ENCODE data around the gene SCAMP2. TPM values are rescaled to one million over a fixed set of nuclear protein-coding genes. Genes with fewer than 3 reads are reported as not detected.
A peak's percentile ranks its signal among the peaks of the same experiment; 100 is the strongest.

SCAMP2 gene
- polyA plus RNA-seq, 1 donor, result 104 TPM

GRCh38 chr15:74831813-74832495, 41.2 kb downstream of the SCAMP2 start:
- no CpG with 5 or more reads among the region's 15 CpGs for WGBS (ENCODE audit: insufficient coverage, low lambda C conversion rate)
- peak overlapping the region; percentile 39 for H3K27ac ChIP-seq (ENCODE audit: low read length)
- H3K4me1 ChIP-seq (ENCODE audit: control insufficient read depth, insufficient read depth, low read length), result peaks cover 23% of the 10 kb centered on the region
- H3K9me3 ChIP-seq (ENCODE audit: control insufficient read depth, low read depth, low read length), result no peaks in the 10 kb centered on the region
- peaks cover 16% of the 10 kb centered on the region for H3K36me3 ChIP-seq (ENCODE audit: control insufficient read depth, insufficient read depth, low read length)
- no peak overlapping the region for H3K4me3 ChIP-seq (ENCODE audit: low read length)
- peaks cover 19% of the 10 kb centered on the region for H3K27me3 ChIP-seq (ENCODE audit: control insufficient read depth, insufficient read depth, low read length)
- peak; percentile 50 to 84 for DNase-seq

- H3K27ac ChIP-seq (ENCODE audit: low read length), result no peak overlapping the region
- H3K27me3 ChIP-seq (ENCODE audit: control insufficient read depth, insufficient read depth, low read length), result peaks cover 27% of the 10 kb centered on the region
- DNase-seq, result no peak
- H3K4me1 ChIP-seq (ENCODE audit: control insufficient read depth, insufficient read depth, low read length), result peaks cover 30% of the 10 kb centered on the region
- H3K36me3 ChIP-seq (ENCODE audit: control insufficient read depth, insufficient read depth, low read length), result peaks cover 5% of the 10 kb centered on the region
- WGBS (ENCODE audit: insufficient coverage, low lambda C conversion rate), result no CpG with 5 or more reads among the region's 5 CpGs
- no peak overlapping the region for H3K4me3 ChIP-seq (ENCODE audit: low read length)
- no peaks in the 10 kb centered on the region for H3K9me3 ChIP-seq (ENCODE audit: control insufficient read depth, low read depth, low read length)
Measured at GRCh38 chr15:74830868-74831267, 42.3 kb downstream of the SCAMP2 start.

- peaks cover 30% of the 10 kb centered on the region for H3K4me1 ChIP-seq (ENCODE audit: control insufficient read depth, insufficient read depth, low read length)
- H3K4me3 ChIP-seq (ENCODE audit: low read length), result no peak overlapping the region
- peaks cover 36% of the 10 kb centered on the region for H3K27me3 ChIP-seq (ENCODE audit: control insufficient read depth, insufficient read depth, low read length)
- no peaks in the 10 kb centered on the region for H3K36me3 ChIP-seq (ENCODE audit: control insufficient read depth, insufficient read depth, low read length)
- no peak for DNase-seq
- H3K27ac ChIP-seq (ENCODE audit: low read length), result no peak overlapping the region
- H3K9me3 ChIP-seq (ENCODE audit: control insufficient read depth, low read depth, low read length), result no peaks in the 10 kb centered on the region
- WGBS (ENCODE audit: insufficient coverage, low lambda C conversion rate), result no CpG with 5 or more reads among the region's 6 CpGs
Measured at GRCh38 chr15:74829991-74830390, 43.2 kb downstream of the SCAMP2 start.

- no CpG with 5 or more reads among the region's 3 CpGs for WGBS (ENCODE audit: insufficient coverage, low lambda C conversion rate)
- DNase-seq, result no peak
- no peak overlapping the region for H3K4me3 ChIP-seq (ENCODE audit: low read length)
- H3K9me3 ChIP-seq (ENCODE audit: control insufficient read depth, low read depth, low read length), result no peaks in the 10 kb centered on the region
- peaks cover 41% of the 10 kb centered on the region for H3K27me3 ChIP-seq (ENCODE audit: control insufficient read depth, insufficient read depth, low read length)
- H3K4me1 ChIP-seq (ENCODE audit: control insufficient read depth, insufficient read depth, low read length), result peaks cover 30% of the 10 kb centered on the region
- H3K27ac ChIP-seq (ENCODE audit: low read length), result no peak overlapping the region
- no peaks in the 10 kb centered on the region for H3K36me3 ChIP-seq (ENCODE audit: control insufficient read depth, insufficient read depth, low read length)
Measured at GRCh38 chr15:74829486-74829885, 43.7 kb downstream of the SCAMP2 start.

GRCh38 chr15:74828835-74829234, 44.3 kb downstream of the SCAMP2 start:
- Histone ChIP-seq H3K27me3 (ENCODE audit: control insufficient read depth, insufficient read depth, low read length) (peaks cover 47% of the 10 kb centered on the region), H3K36me3 (ENCODE audit: control insufficient read depth, insufficient read depth, low read length) (no peaks in the 10 kb centered on the region), H3K27ac (ENCODE audit: low read length) (no peak overlapping the region), H3K4me3 (ENCODE audit: low read length) (no peak overlapping the region), H3K4me1 (ENCODE audit: control insufficient read depth, insufficient read depth, low read length) (peaks cover 30% of the 10 kb centered on the region), H3K9me3 (ENCODE audit: control insufficient read depth, low read depth, low read length) (no peaks in the 10 kb centered on the region)
- no peak for DNase-seq
- 0% methylated on average over 1 of the region's 6 CpGs for WGBS (ENCODE audit: insufficient coverage, low lambda C conversion rate)

- peaks cover 49% of the 10 kb centered on the region for H3K27me3 ChIP-seq (ENCODE audit: control insufficient read depth, insufficient read depth, low read length)
- no peak overlapping the region for H3K4me3 ChIP-seq (ENCODE audit: low read length)
- H3K27ac ChIP-seq (ENCODE audit: low read length), result no peak overlapping the region
- no peaks in the 10 kb centered on the region for H3K36me3 ChIP-seq (ENCODE audit: control insufficient read depth, insufficient read depth, low read length)
- DNase-seq, result no peak
- H3K9me3 ChIP-seq (ENCODE audit: control insufficient read depth, low read depth, low read length), result no peaks in the 10 kb centered on the region
- WGBS (ENCODE audit: insufficient coverage, low lambda C conversion rate), result no CpG with 5 or more reads among the region's 5 CpGs
- H3K4me1 ChIP-seq (ENCODE audit: control insufficient read depth, insufficient read depth, low read length), result peaks cover 24% of the 10 kb centered on the region
Measured at GRCh38 chr15:74827614-74828013, 45.6 kb downstream of the SCAMP2 start.

- WGBS (ENCODE audit: insufficient coverage, low lambda C conversion rate), result no CpG with 5 or more reads among the region's 21 CpGs
- H3K4me3 ChIP-seq (ENCODE audit: low read length), result no peak overlapping the region
- no peak for DNase-seq
- no peaks in the 10 kb centered on the region for H3K36me3 ChIP-seq (ENCODE audit: control insufficient read depth, insufficient read depth, low read length)
- H3K4me1 ChIP-seq (ENCODE audit: control insufficient read depth, insufficient read depth, low read length), result peaks cover 17% of the 10 kb centered on the region
- H3K9me3 ChIP-seq (ENCODE audit: control insufficient read depth, low read depth, low read length), result no peaks in the 10 kb centered on the region
- H3K27me3 ChIP-seq (ENCODE audit: control insufficient read depth, insufficient read depth, low read length), result peaks cover 49% of the 10 kb centered on the region
- no peak overlapping the region for H3K27ac ChIP-seq (ENCODE audit: low read length)
Measured at GRCh38 chr15:74826921-74827320, 46.2 kb downstream of the SCAMP2 start.

GRCh38 chr15:74826364-74826819, 46.8 kb downstream of the SCAMP2 start, which contains the start of gene CPLX3:
TSS of gene CPLX3 (plus strand) at chr15:74826627. CDS start at chr15:74826704, 77 bp downstream.
- peaks cover 12% of the 10 kb centered on the region for H3K4me1 ChIP-seq (ENCODE audit: control insufficient read depth, insufficient read depth, low read length)
- H3K27ac ChIP-seq (ENCODE audit: low read length), result no peak within 1 kb of the TSS
- H3K36me3 ChIP-seq (ENCODE audit: control insufficient read depth, insufficient read depth, low read length), result no peaks in the 10 kb centered on the region
- no CpG with 5 or more reads among the region's 44 CpGs for WGBS (ENCODE audit: insufficient coverage, low lambda C conversion rate)
- DNase-seq, result peak in 1 of 2 donors; percentile 29
- no peak within 1 kb of the TSS for H3K4me3 ChIP-seq (ENCODE audit: low read length)
- H3K9me3 ChIP-seq (ENCODE audit: control insufficient read depth, low read depth, low read length), result no peaks in the 10 kb centered on the region
- H3K27me3 ChIP-seq (ENCODE audit: control insufficient read depth, insufficient read depth, low read length), result peaks cover 49% of the 10 kb centered on the region

GRCh38 chr15:74825866-74826265, 47.3 kb downstream of the SCAMP2 start:
- peaks cover 9% of the 10 kb centered on the region for H3K4me1 ChIP-seq (ENCODE audit: control insufficient read depth, insufficient read depth, low read length)
- no peak overlapping the region for H3K27ac ChIP-seq (ENCODE audit: low read length)
- WGBS (ENCODE audit: insufficient coverage, low lambda C conversion rate), result no CpG with 5 or more reads among the region's 10 CpGs
- H3K36me3 ChIP-seq (ENCODE audit: control insufficient read depth, insufficient read depth, low read length), result no peaks in the 10 kb centered on the region
- no peak overlapping the region for H3K4me3 ChIP-seq (ENCODE audit: low read length)
- H3K27me3 ChIP-seq (ENCODE audit: control insufficient read depth, insufficient read depth, low read length), result peaks cover 49% of the 10 kb centered on the region
- DNase-seq, result no peak
- H3K9me3 ChIP-seq (ENCODE audit: control insufficient read depth, low read depth, low read length), result no peaks in the 10 kb centered on the region

GRCh38 chr15:74824976-74825375, 48.2 kb downstream of the SCAMP2 start:
- DNase-seq, result no peak
- Histone ChIP-seq H3K9me3 (ENCODE audit: control insufficient read depth, low read depth, low read length) (no peaks in the 10 kb centered on the region), H3K27ac (ENCODE audit: low read length) (no peak overlapping the region), H3K4me1 (ENCODE audit: control insufficient read depth, insufficient read depth, low read length) (peaks cover 9% of the 10 kb centered on the region), H3K36me3 (ENCODE audit: control insufficient read depth, insufficient read depth, low read length) (no peaks in the 10 kb centered on the region), H3K4me3 (ENCODE audit: low read length) (no peak overlapping the region), H3K27me3 (ENCODE audit: control insufficient read depth, insufficient read depth, low read length) (peaks cover 49% of the 10 kb centered on the region)
- WGBS (ENCODE audit: insufficient coverage, low lambda C conversion rate), result 88% methylated on average over 1 of the region's 7 CpGs

GRCh38 chr15:74823324-74823723, 49.8 kb downstream of the SCAMP2 start:
- no peak for DNase-seq
- no peaks in the 10 kb centered on the region for H3K9me3 ChIP-seq (ENCODE audit: control insufficient read depth, low read depth, low read length)
- WGBS (ENCODE audit: insufficient coverage, low lambda C conversion rate), result no CpG with 5 or more reads among the region's 6 CpGs
- no peak overlapping the region for H3K27ac ChIP-seq (ENCODE audit: low read length)
- no peaks in the 10 kb centered on the region for H3K36me3 ChIP-seq (ENCODE audit: control insufficient read depth, insufficient read depth, low read length)
- peaks cover 9% of the 10 kb centered on the region for H3K4me1 ChIP-seq (ENCODE audit: control insufficient read depth, insufficient read depth, low read length)
- H3K27me3 ChIP-seq (ENCODE audit: control insufficient read depth, insufficient read depth, low read length), result peaks cover 43% of the 10 kb centered on the region
- no peak overlapping the region for H3K4me3 ChIP-seq (ENCODE audit: low read length)

Data from large intestine (tissue), 3 donors.